Stimulated activated CD8-positive, alpha-beta memory T cell treated with anti-CD3 and anti-CD28 coated beads, Interleukin-12 subunit alpha, Interleukin-12 subunit beta, amount 100 ng/mL, for 4 hours (primary cell): ENCODE data around the gene NFXL1.

Source experiments
- DNase-seq: peaks from one replicate; pipeline ENCODE4 v3.0.0-alpha.2; 2020; ENCODE audit warnings: low read depth

NFXL1 gene

GRCh38 chr4:47831026-47831679 lies 83.2 kb downstream of the NFXL1 start:
- no peak for DNase-seq

DNA sequence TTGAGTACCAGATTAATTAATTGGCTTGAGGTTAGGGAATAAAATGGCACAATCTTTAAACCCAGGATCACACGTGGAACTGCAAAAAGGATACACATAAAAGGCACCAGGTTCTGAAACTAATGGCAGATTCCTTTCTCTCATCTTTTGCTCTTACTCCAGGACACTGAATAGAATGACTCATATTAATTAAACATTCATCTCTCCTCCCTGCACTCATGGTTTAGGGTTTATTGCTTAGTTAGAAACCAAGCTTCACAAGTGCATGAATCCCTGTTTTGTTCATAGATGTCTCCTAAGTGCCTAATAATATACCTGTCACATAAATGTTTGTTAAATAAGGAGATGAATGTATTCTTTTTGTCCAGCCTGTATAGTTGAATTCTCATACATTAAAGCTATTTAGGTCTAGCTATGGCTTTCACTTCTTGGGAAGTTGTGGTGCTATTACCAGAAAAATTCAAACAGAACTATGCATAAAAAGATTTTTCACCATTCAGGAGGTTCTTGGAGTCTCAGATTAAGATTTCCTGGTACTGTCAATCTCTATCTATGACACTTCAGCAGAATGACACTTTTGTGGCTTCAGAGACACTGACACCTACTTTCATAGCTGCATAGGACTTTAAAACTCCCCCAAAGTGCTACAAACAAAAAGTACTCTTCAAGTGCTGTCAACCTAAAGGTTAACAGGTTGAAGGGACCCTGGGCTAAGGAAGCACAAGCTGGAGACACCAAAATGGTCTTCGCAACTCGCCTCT lies 83.9 kb downstream of the NFXL1 start:
- DNase-seq = no peak

GRCh38 chr4:47829438-47829837 lies 84.9 kb downstream of the NFXL1 start:
- DNase-seq = no peak

DNA sequence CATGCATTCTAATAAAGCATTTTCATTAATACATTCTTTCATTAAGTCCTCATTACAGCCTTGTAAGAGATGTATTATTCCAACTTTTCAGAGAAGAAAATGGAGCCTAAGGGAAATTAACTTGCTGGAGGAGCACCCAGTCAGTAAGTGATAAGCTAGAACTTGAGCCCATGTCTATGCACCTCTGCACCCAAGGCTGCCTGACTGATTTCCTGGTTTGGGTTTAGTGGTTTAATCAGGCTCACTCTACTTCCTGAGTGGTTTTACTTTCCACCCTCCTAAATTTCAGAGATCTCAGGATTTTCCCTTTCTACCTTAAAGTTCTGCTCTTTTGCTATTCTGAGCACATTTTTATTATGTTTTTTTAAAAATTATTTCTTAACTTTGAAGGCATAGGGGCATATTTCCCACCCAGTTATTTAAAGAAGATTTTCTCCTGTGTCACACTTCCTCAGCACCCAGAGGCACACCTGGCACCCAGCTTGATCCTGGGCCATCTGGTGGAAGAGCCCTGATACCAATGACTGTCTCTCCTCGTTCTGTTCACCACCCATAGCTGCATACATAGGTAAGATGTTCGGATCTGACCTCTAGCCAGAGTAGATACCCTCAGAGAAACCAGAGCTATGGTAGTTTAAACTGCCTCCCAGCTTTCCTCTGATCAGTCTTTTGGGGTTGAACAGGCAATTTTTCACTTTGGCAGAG lies 86.9 kb downstream of the NFXL1 start:
- DNase-seq = no peak

- DNase-seq = no peak
Measured at GRCh38 chr4:47824840-47825239, 89.5 kb downstream of the NFXL1 start.

DNA sequence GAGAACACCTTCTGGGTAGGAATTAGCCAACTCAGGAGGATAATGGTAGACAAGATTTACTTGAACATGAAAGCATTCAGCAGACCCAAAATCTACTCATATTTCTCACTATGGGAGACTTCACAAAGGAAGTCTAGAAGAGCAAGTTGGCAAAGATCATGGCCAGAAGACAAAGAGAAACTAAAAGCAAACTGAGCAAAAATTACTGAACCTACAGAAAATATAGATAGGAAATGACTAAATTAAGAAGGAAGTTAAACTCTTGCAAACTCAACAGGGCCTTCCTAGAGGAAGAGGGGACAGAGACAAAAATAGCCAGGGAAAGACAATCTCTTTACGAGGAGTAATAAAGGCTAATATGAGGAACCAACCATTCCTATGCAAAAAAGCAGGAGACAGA lies 95.2 kb downstream of the NFXL1 start:
- no peak for DNase-seq

DNA sequence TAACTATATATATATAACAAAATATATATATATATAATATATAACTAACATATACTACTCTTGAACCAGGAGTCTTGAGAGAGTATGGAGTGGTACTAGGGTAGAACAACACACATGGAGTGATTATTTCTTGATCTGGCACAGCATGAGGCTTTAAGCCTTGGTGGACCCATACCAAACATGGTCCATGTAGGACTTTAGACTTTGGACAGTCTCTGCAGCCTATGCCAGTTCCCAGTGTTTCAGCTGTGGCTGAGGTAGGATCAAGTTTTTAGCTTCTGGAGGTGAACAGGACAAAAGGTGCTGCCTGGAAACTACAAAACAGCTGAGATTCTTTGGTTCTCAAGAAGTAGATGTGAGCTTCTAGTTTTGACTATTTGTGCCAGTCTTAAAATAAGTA lies 97.1 kb downstream of the NFXL1 start:
- no peak for DNase-seq

GRCh38 chr4:47816748-47817147 lies 97.6 kb downstream of the NFXL1 start:
- no peak for DNase-seq

DNA sequence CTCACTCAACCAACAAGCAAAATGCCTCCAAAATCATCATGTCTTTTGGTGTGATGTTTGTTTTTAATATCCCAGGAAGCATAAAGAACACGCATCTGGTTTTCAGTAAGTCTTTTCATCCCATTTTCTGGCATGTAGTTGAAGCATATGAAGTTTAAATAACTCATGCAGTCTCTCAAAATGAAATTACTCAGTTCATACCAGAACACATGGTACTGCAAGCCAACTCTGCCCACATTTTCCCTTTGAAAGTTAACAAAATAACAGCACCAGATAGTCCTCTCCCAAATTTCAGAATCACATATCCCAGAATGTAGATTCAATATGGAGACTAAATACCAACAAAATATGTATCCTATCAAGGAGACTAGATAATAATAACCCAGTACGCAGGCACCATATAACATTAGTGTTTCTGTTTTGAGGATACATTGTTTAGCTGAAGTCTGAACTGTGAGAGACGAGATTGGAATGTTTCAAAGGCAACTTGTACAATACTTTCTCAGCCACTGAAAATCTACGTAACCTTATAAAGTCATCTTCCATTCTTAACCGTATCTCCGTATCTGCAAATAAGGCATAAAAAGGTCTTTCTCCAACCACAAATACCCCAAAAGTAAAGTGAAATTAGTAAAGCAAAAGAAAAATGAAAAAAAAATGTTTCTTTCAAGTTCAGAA lies 99.6 kb downstream of the NFXL1 start:
- DNase-seq = no peak

DNA sequence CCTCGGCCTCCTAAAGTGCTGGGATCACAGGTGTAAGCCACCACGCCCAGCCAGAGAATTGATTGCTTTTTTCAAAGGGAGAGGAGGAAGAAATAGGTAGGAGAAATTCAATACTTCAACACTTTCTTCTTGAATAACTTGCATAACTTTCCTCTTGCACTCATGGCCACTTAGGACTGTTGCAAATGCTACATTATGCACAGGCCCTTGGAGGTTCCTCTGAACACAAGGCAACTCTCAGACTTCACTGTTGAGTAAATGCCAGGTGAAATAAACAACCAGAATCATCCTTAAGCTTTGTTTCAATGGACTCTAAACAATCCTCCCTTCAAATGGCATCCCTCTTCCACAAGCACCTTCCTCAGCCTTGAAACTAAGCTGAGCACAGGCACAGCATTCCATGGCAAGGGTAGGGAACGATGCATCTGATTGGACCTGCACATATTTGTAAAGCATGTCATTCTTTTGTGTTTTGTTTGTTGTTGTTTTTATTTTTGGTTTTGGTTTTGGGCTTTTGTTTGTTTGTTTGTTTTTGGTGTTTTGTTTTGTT lies 104.7 kb downstream of the NFXL1 start:
- DNase-seq = no peak

- DNase-seq = no peak
Measured at GRCh38 chr4:47804598-47804997, 109.8 kb downstream of the NFXL1 start.

DNA sequence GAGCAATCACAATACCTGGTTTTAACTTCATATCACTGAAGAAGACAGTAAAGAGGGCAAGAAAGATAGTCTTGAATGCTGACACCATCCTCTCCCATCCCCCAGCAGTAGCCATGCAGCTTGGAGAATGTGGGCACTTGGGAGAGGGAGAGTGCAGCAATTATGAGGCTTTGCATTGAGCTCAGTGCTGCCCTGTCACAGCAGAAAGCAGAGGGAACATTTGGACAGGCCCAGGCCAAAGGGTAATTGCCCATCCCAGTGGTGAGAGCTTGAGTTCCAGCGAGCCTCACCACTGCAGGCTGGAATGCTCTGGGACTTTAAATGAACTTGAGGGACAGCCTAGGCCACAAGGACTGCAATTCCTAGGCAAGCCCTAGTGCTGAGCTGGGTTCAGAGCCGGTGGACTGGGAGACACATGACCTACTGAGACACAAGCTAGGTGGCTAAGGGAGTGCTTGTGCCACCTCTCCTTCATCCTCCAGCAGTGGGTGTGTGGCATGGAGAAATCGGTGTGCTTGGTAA lies 112.8 kb downstream of the NFXL1 start:
- DNase-seq = no peak

DNA sequence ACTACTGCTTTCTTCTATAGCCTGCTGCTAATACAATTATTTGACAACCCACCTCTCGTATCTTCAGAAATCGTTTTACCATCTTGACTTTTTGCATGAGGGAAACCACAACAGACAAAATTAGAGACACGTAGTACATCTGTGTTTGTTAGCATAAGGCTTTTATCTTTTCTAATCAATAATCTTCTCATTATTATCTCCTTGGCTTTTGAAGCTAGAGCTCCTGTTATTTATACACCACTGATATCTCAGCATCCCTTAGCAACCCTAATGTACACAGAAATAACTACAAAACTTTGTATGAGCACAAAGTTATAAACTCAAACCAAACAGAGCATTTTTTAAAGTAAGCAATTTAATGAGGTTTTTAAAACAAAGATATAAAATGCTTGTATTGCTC lies 116.2 kb downstream of the NFXL1 start:
- no peak for DNase-seq
